Panc1 (cell line): ENCODE measurements around the gene LCORL. TPM values are rescaled to one million over a fixed set of nuclear protein-coding genes. Genes with fewer than 3 reads are reported as not detected.

Experiments used
- ATAC-seq: fragments of 200-7000 bp; cut with Tn5 transposase; 2 replicates; pipeline ENCODE4 v1.9.1; 2020; ENCODE audit warnings: mild to moderate bottlenecking, moderate library complexity
- BruUV-seq: library from RNA; stranded (reverse); fragments of 400-500 nt; replicated peaks from 2 replicates; lab custom pipeline; 2021; lab: Mats Ljungman, UMichigan
- CTCF ChIA-PET: fragments of 300-600 bp; sonication (Branson Sonifier 250); formaldehyde crosslinking; loops from one replicate; lab custom pipeline; 2022; ENCODE audit warnings: antibody characterized with exemption; lab: Charles Lee
- POLR2A ChIA-PET: fragments of 300-600 bp; sonication (Branson Sonifier 250); formaldehyde crosslinking; loops from one replicate; lab custom pipeline; 2022; ENCODE audit warnings: antibody characterized with exemption; lab: Charles Lee
- DNase-seq: peaks from one replicate; pipeline ENCODE4 v3.0.0-alpha.2; 2010; ENCODE audit warnings: low read depth, low spot score
- H3K27ac ChIP-seq: 2 replicates; pipeline ENCODE4 v1.5.1; 2011; ENCODE audit warnings: mild to moderate bottlenecking, low read length, inconsistent platforms
- H3K27me3 ChIP-seq: fragments of 200-500 bp; sonication (Bioruptor generic); 2 replicates; pipeline ENCODE4 v1.6.0; 2014; ENCODE audit warnings: low read length, inconsistent platforms; ENCODE audit not compliant: control insufficient read depth, insufficient read depth
- H3K36me3 ChIP-seq: fragments of 200-500 bp; sonication (Bioruptor generic); 2 replicates; pipeline ENCODE4 v1.5.1; 2014; ENCODE audit warnings: inconsistent platforms, mild to moderate bottlenecking, low read length, moderate library complexity; ENCODE audit not compliant: control insufficient read depth, insufficient read depth
- H3K4me1 ChIP-seq: 2 replicates; pipeline ENCODE4 v1.5.1; 2011; ENCODE audit warnings: inconsistent platforms, mild to moderate bottlenecking, low read length, moderate library complexity; ENCODE audit not compliant: control insufficient read depth, insufficient read depth
- H3K4me3 ChIP-seq, 2 experiments: 2 replicates each; pipeline ENCODE4 v1.5.1; 2011 to 2012; ENCODE audit warnings: low read depth in 2 of 2, low read length in 2 of 2, mild to moderate bottlenecking in 2 of 2, inconsistent platforms in 1 of 2, moderate library complexity in 1 of 2
- H3K9me3 ChIP-seq: fragments of 200-500 bp; sonication (Bioruptor generic); 2 replicates; pipeline ENCODE4 v1.5.1; 2014; ENCODE audit warnings: low read depth, mild to moderate bottlenecking, inconsistent platforms, low read length, moderate library complexity; ENCODE audit not compliant: control insufficient read depth, insufficient read depth
- POLR2AphosphoS5 ChIP-seq: IDR thresholded peaks from 2 replicates; pipeline ENCODE4 v1.6.1; 2012; ENCODE audit warnings: mild to moderate bottlenecking, low read depth, low read length, moderate library complexity
- SIN3A ChIP-seq: IDR thresholded peaks from 2 replicates; pipeline ENCODE4 v1.6.1; 2012; ENCODE audit warnings: low read depth, mild to moderate bottlenecking, low read length, moderate library complexity, borderline replicate concordance; ENCODE audit not compliant: insufficient read depth
- TCF7L2 ChIP-seq: IDR thresholded peaks from 2 replicates; pipeline ENCODE4 v1.6.1; 2011; ENCODE audit warnings: mild to moderate bottlenecking, low read depth, low read length, inconsistent platforms
- in situ Hi-C: cut with HindIII; loops from 2 replicates; pipeline ENCODE4 v1.10.0; 2016; ENCODE audit warnings: low sequenced_read_pairs, low pct_unique_long_range_greater_than_20kb
- intact Hi-C: fragments of 100-400 bp; cut with micrococcal nuclease; formaldehyde crosslinking; loops from one replicate; pipeline ENCODE4 v1.10.0; 2022; ENCODE audit not compliant: unreplicated experiment
- total RNA-seq: library from RNA; stranded (reverse); gene quantifications from one replicate; pipeline ENCODE4 v1.2.1, GENCODE V29; 2021; ENCODE audit not compliant: unreplicated experiment
- TF ChIP-seq, protein P1 (sequence below), 2 experiments: IDR thresholded peaks; 2 replicates each; pipeline ENCODE4 v1.6.1; 2011 to 2012; ENCODE audit warnings: low read depth in 2 of 2, control low read depth in 1 of 2, low read length in 1 of 2, mild to moderate bottlenecking in 1 of 2, moderate library complexity in 1 of 2; ENCODE audit not compliant: insufficient read depth in 1 of 2
- TF ChIP-seq, protein P2 (sequence below): fragments of 450-650 bp; IDR thresholded peaks from 2 replicates; pipeline ENCODE4 v1.5.1; 2017; ENCODE audit warnings: mild to moderate bottlenecking

The LCORL gene
- total RNA-seq, 1 experiment from 2014 or later: 17.5 TPM

DNA sequence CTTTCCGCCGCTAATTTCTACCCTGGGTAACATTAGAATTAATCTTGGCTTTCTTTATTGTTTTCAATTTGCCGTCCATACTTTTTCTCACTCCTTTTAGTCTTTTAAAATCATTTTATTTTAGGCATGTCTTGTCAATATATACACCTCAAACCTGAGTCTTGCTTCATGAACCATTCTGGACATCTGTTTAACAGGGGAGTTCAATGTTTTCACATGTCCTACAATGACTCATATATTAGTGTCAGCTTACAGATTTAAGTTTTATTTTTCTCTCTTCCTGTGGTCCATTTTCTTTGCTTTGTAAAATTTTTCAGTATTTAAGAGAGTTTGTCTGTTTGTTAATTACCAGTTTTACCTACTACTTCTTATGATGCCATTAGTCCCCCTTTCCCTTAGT, 89.5 kb downstream of the LCORL start:
- Histone ChIP-seq H3K4me3 (no peak overlapping the region), H3K4me1 (no peaks in the 10 kb centered on the region), H3K27ac (no peak overlapping the region), H3K27me3 (no peaks in the 10 kb centered on the region), H3K9me3 (no peaks in the 10 kb centered on the region), H3K36me3 (no peaks in the 10 kb centered on the region)
- intact Hi-C loops: no loop called here
- ATAC-seq (no peak), DNase-seq (no peak)
- in situ Hi-C loops: no loop called here
- ChIA-PET POLR2A (no interaction called here), CTCF (no interaction called here)
- TF ChIP-seq SIN3A (no peak), POLR2AphosphoS5 (no peak), TCF7L2 (no peak)
- TF ChIP-seq, protein P1, sequence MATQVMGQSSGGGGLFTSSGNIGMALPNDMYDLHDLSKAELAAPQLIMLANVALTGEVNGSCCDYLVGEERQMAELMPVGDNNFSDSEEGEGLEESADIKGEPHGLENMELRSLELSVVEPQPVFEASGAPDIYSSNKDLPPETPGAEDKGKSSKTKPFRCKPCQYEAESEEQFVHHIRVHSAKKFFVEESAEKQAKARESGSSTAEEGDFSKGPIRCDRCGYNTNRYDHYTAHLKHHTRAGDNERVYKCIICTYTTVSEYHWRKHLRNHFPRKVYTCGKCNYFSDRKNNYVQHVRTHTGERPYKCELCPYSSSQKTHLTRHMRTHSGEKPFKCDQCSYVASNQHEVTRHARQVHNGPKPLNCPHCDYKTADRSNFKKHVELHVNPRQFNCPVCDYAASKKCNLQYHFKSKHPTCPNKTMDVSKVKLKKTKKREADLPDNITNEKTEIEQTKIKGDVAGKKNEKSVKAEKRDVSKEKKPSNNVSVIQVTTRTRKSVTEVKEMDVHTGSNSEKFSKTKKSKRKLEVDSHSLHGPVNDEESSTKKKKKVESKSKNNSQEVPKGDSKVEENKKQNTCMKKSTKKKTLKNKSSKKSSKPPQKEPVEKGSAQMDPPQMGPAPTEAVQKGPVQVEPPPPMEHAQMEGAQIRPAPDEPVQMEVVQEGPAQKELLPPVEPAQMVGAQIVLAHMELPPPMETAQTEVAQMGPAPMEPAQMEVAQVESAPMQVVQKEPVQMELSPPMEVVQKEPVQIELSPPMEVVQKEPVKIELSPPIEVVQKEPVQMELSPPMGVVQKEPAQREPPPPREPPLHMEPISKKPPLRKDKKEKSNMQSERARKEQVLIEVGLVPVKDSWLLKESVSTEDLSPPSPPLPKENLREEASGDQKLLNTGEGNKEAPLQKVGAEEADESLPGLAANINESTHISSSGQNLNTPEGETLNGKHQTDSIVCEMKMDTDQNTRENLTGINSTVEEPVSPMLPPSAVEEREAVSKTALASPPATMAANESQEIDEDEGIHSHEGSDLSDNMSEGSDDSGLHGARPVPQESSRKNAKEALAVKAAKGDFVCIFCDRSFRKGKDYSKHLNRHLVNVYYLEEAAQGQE (IDR thresholded peaks at IDR 0.05; ENCODE audit: insufficient read depth in 1 of 2, low read depth in 2 of 2, low read length in 1 of 2): no peak
- TF ChIP-seq, protein P2, sequence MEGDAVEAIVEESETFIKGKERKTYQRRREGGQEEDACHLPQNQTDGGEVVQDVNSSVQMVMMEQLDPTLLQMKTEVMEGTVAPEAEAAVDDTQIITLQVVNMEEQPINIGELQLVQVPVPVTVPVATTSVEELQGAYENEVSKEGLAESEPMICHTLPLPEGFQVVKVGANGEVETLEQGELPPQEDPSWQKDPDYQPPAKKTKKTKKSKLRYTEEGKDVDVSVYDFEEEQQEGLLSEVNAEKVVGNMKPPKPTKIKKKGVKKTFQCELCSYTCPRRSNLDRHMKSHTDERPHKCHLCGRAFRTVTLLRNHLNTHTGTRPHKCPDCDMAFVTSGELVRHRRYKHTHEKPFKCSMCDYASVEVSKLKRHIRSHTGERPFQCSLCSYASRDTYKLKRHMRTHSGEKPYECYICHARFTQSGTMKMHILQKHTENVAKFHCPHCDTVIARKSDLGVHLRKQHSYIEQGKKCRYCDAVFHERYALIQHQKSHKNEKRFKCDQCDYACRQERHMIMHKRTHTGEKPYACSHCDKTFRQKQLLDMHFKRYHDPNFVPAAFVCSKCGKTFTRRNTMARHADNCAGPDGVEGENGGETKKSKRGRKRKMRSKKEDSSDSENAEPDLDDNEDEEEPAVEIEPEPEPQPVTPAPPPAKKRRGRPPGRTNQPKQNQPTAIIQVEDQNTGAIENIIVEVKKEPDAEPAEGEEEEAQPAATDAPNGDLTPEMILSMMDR: no peak
- no TSS peak for BruUV-seq

DNA sequence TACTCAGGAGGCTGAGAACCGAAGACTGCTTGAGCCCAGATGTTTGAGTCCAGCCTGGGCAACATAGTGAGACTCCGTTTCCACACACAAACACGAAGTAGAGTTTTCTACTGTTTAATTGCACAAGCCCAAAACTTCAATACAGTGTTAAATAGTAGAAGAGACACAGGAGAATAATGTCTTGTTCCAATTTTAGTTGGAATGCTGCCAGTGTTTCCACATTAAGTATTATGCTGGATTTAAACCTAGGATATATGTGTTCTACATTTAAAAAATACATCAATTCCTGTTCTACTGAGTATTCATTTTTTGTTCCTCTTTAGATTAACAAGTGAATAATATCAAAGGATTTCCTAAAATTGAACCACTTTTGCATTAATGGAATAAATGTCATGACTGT, 91.3 kb downstream of the LCORL start:
- no peaks in the 10 kb centered on the region for H3K36me3 ChIP-seq
- in situ Hi-C loops: no loop called here
- TF ChIP-seq, protein P2: no peak
- TF ChIP-seq, protein P1 (IDR thresholded peaks at IDR 0.05; ENCODE audit: insufficient read depth in 1 of 2, low read depth in 2 of 2, low read length in 1 of 2): no peak
- TF ChIP-seq TCF7L2: no peak
- no peak for TF ChIP-seq POLR2AphosphoS5
- no peak overlapping the region for H3K27ac ChIP-seq
- no TSS peak for BruUV-seq
- intact Hi-C loops: no loop called here
- H3K4me3 ChIP-seq: no peak overlapping the region
- CTCF ChIA-PET: no interaction called here
- H3K4me1 ChIP-seq: no peaks in the 10 kb centered on the region
- no peaks in the 10 kb centered on the region for H3K27me3 ChIP-seq
- no peak for DNase-seq
- POLR2A ChIA-PET: no interaction called here
- no peak for ATAC-seq
- no peaks in the 10 kb centered on the region for H3K9me3 ChIP-seq
